Mesodermal cell (in vitro differentiated cells): ENCODE results near the gene ARL8A.

Source experiments
- H3K27ac ChIP-seq: 2 replicates; pipeline ENCODE4 v1.7.0; 2013; ENCODE audit warnings: mild to moderate bottlenecking, low read depth, low read length, moderate library complexity; ENCODE audit not compliant: severe bottlenecking
- H3K36me3 ChIP-seq: 2 replicates; pipeline ENCODE4 v1.7.1; 2013; ENCODE audit warnings: mild to moderate bottlenecking, low read length, moderate library complexity; ENCODE audit not compliant: control insufficient read depth, insufficient read depth
- H3K4me1 ChIP-seq: one replicate; pipeline ENCODE4 v1.7.1; 2013; ENCODE audit warnings: mild to moderate bottlenecking, low read length; ENCODE audit not compliant: insufficient read depth, control insufficient read depth, poor library complexity, severe bottlenecking
- H3K4me3 ChIP-seq: 2 replicates; pipeline ENCODE4 v1.7.0; 2013; ENCODE audit warnings: low read length, control low read depth, mild to moderate bottlenecking; ENCODE audit not compliant: insufficient read depth, poor library complexity, severe bottlenecking; ENCODE audit errors: extremely low read depth
- H3K9me3 ChIP-seq: 2 replicates; pipeline ENCODE4 v1.7.1; 2013; ENCODE audit warnings: mild to moderate bottlenecking, low read length, moderate library complexity; ENCODE audit not compliant: control insufficient read depth
- WGBS, 2 experiments: methylation state at CpG; one replicate each; pipeline ENCODE4 v1.1.5; 2013; ENCODE audit warnings: missing lambda C conversion rate in 2 of 2; ENCODE audit not compliant: insufficient coverage in 2 of 2; 5-methylcytosine and 5-hydroxymethylcytosine counted together

Gene ARL8A

GRCh38 chr1:202084791-202085681 is 59.5 kb downstream of the ARL8A start:
- H3K27ac ChIP-seq: peak overlapping the region; percentile 23
- H3K9me3 ChIP-seq: no peaks in the 10 kb centered on the region
- peaks cover 11% of the 10 kb centered on the region for H3K4me1 ChIP-seq
- no peaks in the 10 kb centered on the region for H3K36me3 ChIP-seq
- H3K4me3 ChIP-seq: no peak overlapping the region
- 63 to 71% methylated on average over 13 to 15 of the region's 16 CpGs for WGBS, 2 experiments
